DMS 273 treated with DMSO at 0.1 percent for 48 hours (cell line): Measurements from ENCODE around the gene NR1H2.
"Not testable (repeated sequence)": the region's sequence is repeated elsewhere in the genome, so short reads cannot be mapped to it uniquely, and the experiment has no call there.

Source experiments
- DNase-seq: peaks from one replicate; lab custom pipeline; 2025; lab: John Stamatoyannopoulos, UW

NR1H2 gene

DNA sequence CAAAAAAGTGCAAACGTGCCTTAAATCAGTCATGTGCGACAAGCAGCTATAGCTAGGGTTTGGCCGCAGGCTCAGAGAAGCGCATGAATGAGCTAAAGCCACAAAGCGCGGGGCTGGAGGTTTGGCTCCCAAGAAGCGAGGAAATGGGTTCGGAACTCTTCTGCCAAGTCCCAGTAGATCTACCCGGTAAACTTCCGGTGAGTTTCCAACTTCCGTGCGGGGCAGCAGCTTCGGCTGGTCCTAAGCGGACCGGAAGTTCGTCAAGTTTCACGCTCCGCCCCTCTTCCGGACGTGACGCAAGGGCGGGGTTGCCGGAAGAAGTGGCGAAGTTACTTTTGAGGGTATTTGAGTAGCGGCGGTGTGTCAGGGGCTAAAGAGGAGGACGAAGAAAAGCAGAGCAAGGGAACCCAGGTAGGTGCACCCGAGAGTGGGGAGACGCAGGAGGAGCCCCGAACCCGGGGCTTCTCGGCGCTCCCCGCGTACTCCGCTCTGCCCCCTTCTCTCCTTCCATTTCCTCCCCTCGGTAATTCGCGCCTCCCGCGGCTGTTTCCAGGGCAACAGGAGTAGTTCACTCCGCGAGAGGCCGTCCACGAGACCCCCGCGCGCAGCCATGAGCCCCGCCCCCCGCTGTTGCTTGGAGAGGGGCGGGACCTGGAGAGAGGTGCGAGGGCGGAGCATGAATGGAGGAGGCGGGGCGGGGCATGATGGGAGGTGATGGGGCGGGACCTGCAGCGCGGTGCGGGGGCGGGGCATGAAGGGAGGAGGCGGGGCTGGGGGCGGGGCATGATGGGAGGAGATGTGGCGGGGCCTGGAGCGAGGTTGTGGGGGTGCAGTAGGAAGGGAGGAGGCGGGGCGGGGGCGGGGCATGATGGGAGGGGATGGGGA, at the start of gene NR1H2:
TSS of gene NR1H2 (plus strand) at position 292 of the 885 bp plus-strand sequence. CDS start 1,149 bp downstream, outside the sequence.
- DNase-seq: peak; percentile 89

DNA sequence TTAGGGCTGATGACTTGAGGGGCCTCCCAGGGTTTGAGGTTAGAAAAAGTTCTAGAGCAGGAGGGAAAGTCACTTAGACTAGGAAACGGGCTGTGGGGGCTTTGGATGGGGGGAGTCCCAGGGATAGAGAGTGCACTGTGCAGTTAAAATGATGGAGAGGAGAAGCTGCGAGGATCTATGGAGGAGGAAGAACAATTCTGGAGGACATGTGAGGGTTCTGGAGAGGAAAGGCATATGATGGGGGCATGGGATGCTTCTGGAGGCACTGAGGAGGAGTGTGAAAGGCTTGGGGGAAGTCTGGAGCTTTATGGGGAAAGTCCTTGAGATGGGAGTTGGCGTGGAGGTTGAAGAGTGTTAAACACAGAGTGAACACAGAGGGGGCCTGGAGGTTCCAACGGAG, 49.2 kb upstream of the NR1H2 start:
- DNase-seq: no peak

DNA sequence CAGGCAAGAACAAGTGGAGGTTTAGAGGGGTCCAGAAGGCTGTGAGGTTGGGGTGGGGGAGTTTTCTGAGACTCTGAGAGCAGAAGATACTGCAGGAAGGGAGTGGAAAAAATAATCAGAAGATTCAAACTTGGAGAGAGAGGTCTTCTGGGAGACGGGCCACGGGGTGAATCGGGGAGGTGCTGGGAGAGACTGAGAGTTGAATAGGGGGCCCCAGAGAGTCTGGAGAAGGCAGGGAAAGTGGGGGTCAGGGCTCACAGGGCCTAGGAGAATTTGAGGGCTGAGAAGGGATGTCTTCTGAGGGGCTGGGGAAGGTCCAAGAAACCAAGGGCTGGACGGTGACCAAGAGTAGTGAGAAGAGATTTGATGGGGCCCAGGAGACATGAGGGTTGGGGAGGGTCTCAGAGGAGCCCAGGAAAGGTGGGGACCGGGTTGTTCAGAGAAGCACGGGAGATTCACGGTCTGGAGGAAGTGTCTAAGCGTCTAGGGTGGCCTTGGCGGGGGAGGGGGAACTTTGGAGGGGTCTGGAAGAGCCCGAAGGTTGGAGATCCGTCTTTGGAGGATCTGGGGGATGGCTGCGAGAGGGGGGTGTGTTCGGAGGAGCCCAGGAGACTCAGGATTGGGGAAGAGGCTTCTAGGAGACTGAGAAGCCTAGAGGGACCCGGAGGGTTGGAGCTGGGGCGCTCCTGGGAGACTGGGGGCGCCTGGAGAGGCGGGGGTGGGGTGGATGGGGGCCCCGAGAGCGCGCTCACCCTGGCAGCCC, 48.6 kb upstream of the NR1H2 start:
- DNase-seq: no peak

- DNase-seq: no peak
Observed at GRCh38 chr19:50328224-50328872, 47.9 kb upstream of the NR1H2 start.

GRCh38 chr19:50328873-50329145, 47.4 kb upstream of the NR1H2 start:
- no peak for DNase-seq

GRCh38 chr19:50329146-50329925, 46.9 kb upstream of the NR1H2 start, which contains the start of gene KCNC3:
KCNC3 (minus strand) TSS chr19:50329377; CDS start chr19:50329082, 295 bp downstream.
- DNase-seq: peak; percentile 86

DNA sequence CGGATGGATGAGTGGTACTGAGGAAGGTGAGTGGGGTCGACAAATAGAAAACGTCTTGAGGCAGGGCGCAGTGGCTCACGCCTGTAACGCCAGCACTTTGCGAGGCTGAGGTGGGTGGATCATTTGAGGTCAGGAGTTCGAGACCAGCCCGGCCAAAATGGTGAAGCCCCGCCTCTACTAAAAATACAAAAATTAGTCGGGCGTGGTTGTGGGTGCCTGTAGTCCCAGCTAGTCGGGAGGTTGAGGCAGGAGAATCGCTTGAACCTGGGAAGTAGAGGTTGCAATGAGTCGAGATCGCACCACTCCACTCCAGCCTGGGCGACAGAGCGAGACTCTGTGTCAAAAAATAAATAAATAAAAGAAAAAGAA, 46.3 kb upstream of the NR1H2 start:
- DNase-seq: not testable (repeated sequence)

GRCh38 chr19:50330365-50331078, 45.7 kb upstream of the NR1H2 start:
- DNase-seq: peak; percentile 16

DNA sequence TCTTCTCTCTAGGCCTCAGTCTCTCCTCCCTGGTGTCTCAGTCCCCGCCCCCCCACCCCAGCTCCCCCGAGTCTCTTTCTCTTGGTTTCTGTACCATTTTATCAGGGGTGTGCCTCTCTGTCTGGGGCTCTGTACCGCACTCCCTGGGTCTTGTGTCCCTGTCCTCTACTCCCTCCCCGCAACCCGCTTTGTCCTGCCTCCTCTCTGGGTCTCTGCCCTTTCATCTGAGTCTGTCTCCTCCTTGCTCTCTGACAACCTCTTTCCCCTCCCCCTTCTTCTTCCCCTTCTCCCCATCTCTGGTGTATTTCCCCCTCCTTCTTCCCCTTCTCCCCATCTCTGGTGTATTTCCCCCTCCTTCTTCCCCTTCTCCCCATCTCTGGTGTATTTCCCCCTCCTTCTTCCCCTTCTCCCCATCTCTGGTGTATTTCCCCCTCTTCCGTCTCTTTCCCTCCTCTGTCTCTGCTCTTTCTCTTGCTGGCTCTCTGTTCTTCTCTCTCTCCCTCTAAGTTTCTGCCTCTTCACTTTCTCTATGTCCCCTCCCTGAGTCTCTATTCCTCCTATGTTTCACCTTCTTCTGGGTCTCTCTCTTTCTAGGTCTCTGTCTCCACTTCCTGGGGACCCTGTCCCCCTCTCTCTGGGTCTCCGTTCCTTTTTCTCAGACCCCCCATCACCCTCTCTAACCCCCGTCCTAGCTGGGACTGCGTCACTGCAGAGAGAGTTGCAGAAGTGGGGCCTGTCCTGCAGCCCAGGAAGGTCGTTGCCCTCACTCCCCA, 44.9 kb upstream of the NR1H2 start:
- DNase-seq: no peak

GRCh38 chr19:50331994-50332243, 44.3 kb upstream of the NR1H2 start:
- no peak for DNase-seq

DNA sequence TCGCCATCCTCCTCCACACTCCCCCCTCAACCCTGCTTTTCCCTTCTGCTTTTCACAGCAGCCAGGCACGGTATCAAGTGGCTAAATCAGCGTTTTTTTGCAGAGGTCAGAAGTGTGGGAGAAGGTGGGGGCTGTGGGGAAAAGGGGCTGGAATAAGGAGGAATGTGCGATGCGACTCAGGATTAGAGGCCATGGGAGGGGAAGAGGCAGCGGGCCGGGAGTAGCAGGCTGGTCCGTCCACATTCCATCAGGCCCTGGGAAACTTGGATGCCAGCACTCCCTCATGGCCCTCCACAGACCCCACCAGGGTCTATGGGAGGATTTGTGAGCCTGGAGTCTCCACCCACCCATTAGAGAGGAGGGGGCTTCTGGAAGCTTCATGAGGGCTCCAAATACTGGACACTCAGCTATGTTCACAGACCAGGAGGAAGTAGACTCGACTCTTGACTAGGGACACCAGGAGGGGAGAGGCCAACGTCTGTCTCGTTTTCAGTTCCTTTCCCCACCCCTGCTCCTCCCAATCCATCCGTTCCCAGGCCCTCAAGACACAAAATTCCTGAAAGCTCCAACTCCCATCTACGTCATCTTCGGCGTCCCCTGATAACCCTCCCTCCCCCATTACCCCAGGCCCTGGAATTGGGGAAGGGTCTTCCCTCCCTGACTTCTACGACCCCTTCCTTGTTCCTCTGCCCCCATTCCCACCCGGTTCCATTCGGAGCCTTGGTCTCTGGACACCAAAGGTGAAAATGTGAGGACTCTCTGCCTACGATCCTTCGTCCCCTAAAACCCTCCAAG, 43.8 kb upstream of the NR1H2 start:
- DNase-seq: no peak

DNA sequence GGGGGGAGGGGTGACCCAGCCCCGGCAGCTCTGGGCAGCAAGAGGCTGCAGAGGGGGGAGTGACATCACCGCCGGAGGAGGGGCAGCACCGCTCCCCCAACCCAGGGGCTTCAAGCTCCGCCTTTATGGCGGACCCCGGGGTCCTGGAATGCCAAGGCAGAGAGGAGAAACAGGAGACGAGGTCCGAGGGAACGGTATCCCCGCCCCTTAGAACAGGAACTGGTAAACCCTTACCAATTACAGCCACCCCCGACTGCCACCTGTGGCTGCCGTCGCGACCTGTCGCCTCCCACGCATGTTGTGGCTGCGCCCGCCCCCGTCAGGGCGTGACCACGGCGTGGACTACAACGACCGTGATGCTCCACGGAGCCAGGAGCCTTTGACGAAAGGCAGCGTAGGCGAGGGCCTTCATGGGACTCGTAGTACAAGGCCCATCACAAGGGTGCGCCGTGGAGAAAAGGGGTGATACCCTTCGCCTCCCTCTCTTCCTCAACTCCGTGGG, 43.0 kb upstream of the NR1H2 start:
- DNase-seq: peak; percentile 41

GRCh38 chr19:50333737-50334617, 42.3 kb upstream of the NR1H2 start:
- DNase-seq: peak; percentile 41

GRCh38 chr19:50334741-50335421, 41.4 kb upstream of the NR1H2 start:
- DNase-seq: no peak

DNA sequence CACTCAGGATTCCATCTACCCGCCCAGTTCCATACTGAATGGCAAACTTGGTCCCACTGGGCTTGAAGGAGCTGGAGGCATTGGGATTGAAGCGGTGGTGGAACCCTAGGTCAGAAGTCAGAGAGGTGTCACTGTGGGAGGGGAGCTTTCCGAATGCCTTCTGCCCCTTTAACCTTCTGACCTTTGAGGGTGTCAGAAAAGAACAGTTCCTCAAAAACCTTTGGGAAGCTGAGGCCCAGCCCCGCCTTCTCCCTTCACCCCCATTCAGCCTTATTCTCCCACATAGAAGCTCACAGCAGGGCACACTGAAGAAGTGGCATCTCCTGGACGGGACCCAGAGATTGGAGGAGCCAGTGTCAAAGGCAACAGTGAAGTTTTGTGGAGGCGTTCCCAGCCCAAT, 39.2 kb upstream of the NR1H2 start:
- DNase-seq: not testable (repeated sequence)

- no peak for DNase-seq
Observed at GRCh38 chr19:50340331-50340730, 35.9 kb upstream of the NR1H2 start.

DNA sequence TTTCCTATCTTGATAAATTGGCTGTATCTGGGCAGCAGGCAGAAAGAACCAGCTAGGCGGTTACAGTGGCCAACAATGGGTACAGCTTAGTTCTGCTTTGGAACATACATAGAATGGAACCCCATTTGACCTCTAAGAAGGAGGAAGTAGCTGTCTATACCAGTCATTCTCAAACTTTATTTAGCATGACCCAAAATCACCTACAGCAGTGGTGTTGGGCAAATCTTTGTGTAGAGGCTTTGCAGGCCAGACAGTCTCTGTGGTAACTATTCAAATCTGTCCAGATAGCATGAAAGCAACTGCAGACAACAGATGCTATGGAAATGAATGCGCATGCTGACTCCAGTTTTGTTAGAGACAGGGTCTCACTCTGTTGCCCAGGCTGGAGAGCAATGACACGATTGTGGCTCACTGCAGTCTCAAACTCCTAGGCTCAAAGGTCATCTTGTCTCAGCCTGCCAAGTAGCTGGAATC, 35.1 kb upstream of the NR1H2 start:
- DNase-seq: no peak
